Peyer's patch (tissue), 4 donors: ENCODE data around the gene PGBD5.

ENCODE experiments used
- CTCF ChIP-seq, 6 experiments: fragments of 450-650 bp in 4 of 6; fragments of 200-600 bp in 2 of 6; sonication (generic) in 1 of 6; IDR thresholded peaks; one replicate each; pipeline ENCODE4 v1.5.1; 2017 to 2019; ENCODE audit warnings: antibody characterized with exemption in 6 of 6, mild to moderate bottlenecking in 3 of 6, moderate library complexity in 1 of 6
- POLR2A ChIP-seq, 2 donors: fragments of 450-650 bp; IDR thresholded peaks; one replicate each; pipeline ENCODE4 v1.5.1; 2017; ENCODE audit warnings: antibody characterized with exemption in 2 of 2, mild to moderate bottlenecking in 2 of 2, moderate library complexity in 2 of 2

- TF ChIP-seq CTCF (IDR thresholded peaks at IDR 0.05) (no peak), POLR2A (IDR thresholded peaks at IDR 0.05) (no peak)
These were observed 77.1 kb downstream of the PGBD5 start for GRCh38 chr1:230349020-230349393.
